Prostate gland (tissue), 2 donors: ENCODE data around the gene APPL2.

Experiments used
- POLR2A ChIP-seq: fragments of 450-650 bp; IDR thresholded peaks from one replicate; pipeline ENCODE4 v1.6.1; 2016; ENCODE audit warnings: antibody characterized with exemption, mild to moderate bottlenecking
- POLR2AphosphoS5 ChIP-seq: sonication (generic); formaldehyde crosslinking; IDR thresholded peaks from one replicate; pipeline ENCODE4 v1.6.1; 2017; ENCODE audit warnings: antibody characterized with exemption
- TF ChIP-seq, protein P1 (sequence below), 4 experiments: fragments of 200-600 bp in 2 of 4; fragments of 450-650 bp in 2 of 4; sonication (generic) in 2 of 4; IDR thresholded peaks; 1 replicate in 3 of 4; 2 replicates in 1 of 4; pipeline ENCODE4 v1.5.1; 2016 to 2019; ENCODE audit warnings: antibody characterized with exemption in 4 of 4, mild to moderate bottlenecking in 2 of 4, moderate library complexity in 2 of 4

DNA sequence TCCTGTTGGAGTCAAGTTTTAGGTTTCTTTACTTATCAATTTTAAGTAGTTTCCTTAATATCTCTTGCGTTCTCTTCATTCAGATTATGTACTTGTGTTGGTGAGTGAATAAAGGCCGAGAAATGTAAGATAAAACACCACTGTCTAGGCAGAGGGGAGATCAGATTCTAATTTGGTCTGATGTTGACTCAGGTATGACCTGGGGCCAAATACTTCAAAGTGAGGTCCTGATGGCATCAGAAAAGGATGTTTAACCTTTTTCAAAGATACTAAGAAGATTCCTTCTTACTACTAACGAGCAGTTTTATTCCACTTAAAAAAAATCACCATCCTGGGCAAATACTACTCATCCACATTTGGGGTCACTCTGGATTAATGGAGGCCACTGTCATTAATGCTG is 26.9 kb downstream of the APPL2 start:
- TF ChIP-seq, protein P1, sequence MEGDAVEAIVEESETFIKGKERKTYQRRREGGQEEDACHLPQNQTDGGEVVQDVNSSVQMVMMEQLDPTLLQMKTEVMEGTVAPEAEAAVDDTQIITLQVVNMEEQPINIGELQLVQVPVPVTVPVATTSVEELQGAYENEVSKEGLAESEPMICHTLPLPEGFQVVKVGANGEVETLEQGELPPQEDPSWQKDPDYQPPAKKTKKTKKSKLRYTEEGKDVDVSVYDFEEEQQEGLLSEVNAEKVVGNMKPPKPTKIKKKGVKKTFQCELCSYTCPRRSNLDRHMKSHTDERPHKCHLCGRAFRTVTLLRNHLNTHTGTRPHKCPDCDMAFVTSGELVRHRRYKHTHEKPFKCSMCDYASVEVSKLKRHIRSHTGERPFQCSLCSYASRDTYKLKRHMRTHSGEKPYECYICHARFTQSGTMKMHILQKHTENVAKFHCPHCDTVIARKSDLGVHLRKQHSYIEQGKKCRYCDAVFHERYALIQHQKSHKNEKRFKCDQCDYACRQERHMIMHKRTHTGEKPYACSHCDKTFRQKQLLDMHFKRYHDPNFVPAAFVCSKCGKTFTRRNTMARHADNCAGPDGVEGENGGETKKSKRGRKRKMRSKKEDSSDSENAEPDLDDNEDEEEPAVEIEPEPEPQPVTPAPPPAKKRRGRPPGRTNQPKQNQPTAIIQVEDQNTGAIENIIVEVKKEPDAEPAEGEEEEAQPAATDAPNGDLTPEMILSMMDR (IDR thresholded peaks at IDR 0.05), result no peak
- TF ChIP-seq POLR2A (no peak), POLR2AphosphoS5 (no peak)
